H1 (cell line): ENCODE data around the gene RNPEPL1. TPM values are rescaled to one million over a fixed set of nuclear protein-coding genes. Genes with fewer than 3 reads are reported as not detected.

Experiments
- CTCF ChIA-PET: fragments of 300-600 bp; sonication (Branson Sonifier 250); formaldehyde crosslinking; loops from one replicate; lab custom pipeline; 2021; ENCODE audit not compliant: partially characterized antibody; lab: Charles Lee
- POLR2A ChIA-PET: fragments of 300-600 bp; sonication (Branson Sonifier 250); formaldehyde crosslinking; loops from one replicate; lab custom pipeline; 2021; ENCODE audit warnings: inconsistent platforms; ENCODE audit not compliant: partially characterized antibody; lab: Charles Lee
- DNase-seq, 2 experiments: peaks; one replicate each; pipeline versions ENCODE4 v3.0.0 to v3.0.0-alpha.2; 2010 to 2022; ENCODE audit warnings: low spot score in 2 of 2, low read depth in 1 of 2, mixed read lengths in 1 of 2
- FAIRE-seq: peaks from 2 replicates; lab custom pipeline; 2011; peaks lifted over from hg19 to GRCh38; lab: Jason Lieb, UNC
- H2AFZ ChIP-seq: 2 replicates; pipeline ENCODE4 v1.8.1; 2012; ENCODE audit warnings: low read length, inconsistent platforms
- H2AK5ac ChIP-seq: 2 replicates; pipeline ENCODE4 v1.6.1; 2013; ENCODE audit warnings: low read depth, low read length
- H2BK120ac ChIP-seq: replicated peaks from 2 replicates; pipeline ENCODE3; 2013; ENCODE audit warnings: low read depth, low read length, inconsistent platforms
- H2BK12ac ChIP-seq: 2 replicates; pipeline ENCODE4 v1.6.1; 2013; ENCODE audit warnings: low read depth, low read length
- H2BK15ac ChIP-seq: 2 replicates; pipeline ENCODE4 v1.6.1; 2013; ENCODE audit warnings: low read length
- H2BK20ac ChIP-seq: 2 replicates; pipeline ENCODE4 v1.6.1; 2013; ENCODE audit warnings: low read length
- H2BK5ac ChIP-seq: 2 replicates; pipeline ENCODE4 v1.6.1; 2013; ENCODE audit warnings: low read depth, low read length
- H3K14ac ChIP-seq: 2 replicates; pipeline ENCODE4 v1.6.1; 2013; ENCODE audit warnings: inconsistent platforms; ENCODE audit not compliant: insufficient read length
- H3K18ac ChIP-seq: 2 replicates; pipeline ENCODE4 v1.6.1; 2013; ENCODE audit warnings: low read length; ENCODE audit errors: extremely low read depth
- H3K23ac ChIP-seq: 2 replicates; pipeline ENCODE4 v1.6.1; 2013; ENCODE audit warnings: inconsistent platforms; ENCODE audit not compliant: insufficient read length
- H3K23me2 ChIP-seq: 2 replicates; pipeline ENCODE4 v1.6.1; 2013; ENCODE audit warnings: low read depth, low read length
- H3K27ac ChIP-seq: 2 replicates; pipeline ENCODE4 v1.6.1; 2011; ENCODE audit warnings: low read depth, low read length, inconsistent platforms
- H3K27me3 ChIP-seq, 4 experiments: replicated peaks in 1 of 4; 1 replicate in 1 of 4; 2 replicates in 3 of 4; pipeline versions ENCODE4 v1.6.1 to v1.8.1; 2011 to 2013; ENCODE audit warnings: low read length in 3 of 4, mild to moderate bottlenecking in 3 of 4, inconsistent platforms in 2 of 4, mixed read lengths in 2 of 4, moderate library complexity in 1 of 4; ENCODE audit not compliant: control insufficient read depth in 3 of 4, insufficient read depth in 3 of 4; ENCODE audit errors: extremely low read depth in 1 of 4
- H3K36me3 ChIP-seq, 4 experiments: 2 replicates each; pipeline versions ENCODE4 v1.6.1 to v1.8.1; 2011 to 2013; ENCODE audit warnings: mild to moderate bottlenecking in 4 of 4, low read length in 3 of 4, moderate library complexity in 2 of 4, control low read depth in 1 of 4, inconsistent platforms in 1 of 4; ENCODE audit not compliant: insufficient read depth in 4 of 4, control insufficient read depth in 2 of 4
- H3K4ac ChIP-seq: replicated peaks from 2 replicates; pipeline ENCODE3; 2013; ENCODE audit warnings: low read length, low read depth, mixed read lengths, inconsistent platforms; ENCODE audit not compliant: insufficient read length
- H3K4me1 ChIP-seq, 4 experiments: replicated peaks in 1 of 4; 1 replicate in 1 of 4; 2 replicates in 3 of 4; pipeline versions ENCODE4 v1.6.1 to v1.8.1; 2011 to 2013; ENCODE audit warnings: low read length in 3 of 4, inconsistent platforms in 2 of 4, mixed read lengths in 1 of 4; ENCODE audit not compliant: insufficient read depth in 4 of 4, control insufficient read depth in 3 of 4
- H3K4me2 ChIP-seq, 2 experiments: 2 replicates each; pipeline versions ENCODE4 v1.6.1 to v1.8.1; 2011 to 2013; ENCODE audit warnings: low read depth in 2 of 2, low read length in 2 of 2, control low read depth in 1 of 2, inconsistent platforms in 1 of 2, mild to moderate bottlenecking in 1 of 2; ENCODE audit not compliant: insufficient read depth in 1 of 2
- H3K4me3 ChIP-seq, 4 experiments: fragments of 200-600, 300-600 bp in 1 of 4; sonication (generic), shearing (Covaris generic), sonication (Bioruptor Twin) in 1 of 4; 2 replicates each; pipeline versions ENCODE4 v1.5.1 to v1.8.1; 2011 to 2016; ENCODE audit warnings: low read length in 4 of 4, low read depth in 3 of 4, control low read depth in 2 of 4, inconsistent platforms in 2 of 4, mild to moderate bottlenecking in 2 of 4, mixed read lengths in 1 of 4, moderate library complexity in 1 of 4; ENCODE audit not compliant: insufficient read depth in 2 of 4; ENCODE audit errors: extremely low read depth in 1 of 4
- H3K56ac ChIP-seq: replicated peaks from 2 replicates; pipeline ENCODE3; 2013; ENCODE audit warnings: low read depth, mild to moderate bottlenecking, mixed read lengths, low read length, inconsistent platforms; ENCODE audit not compliant: insufficient read length
- H3K79me1 ChIP-seq: 2 replicates; pipeline ENCODE4 v1.6.1; 2013; ENCODE audit warnings: low read depth, low read length, control low read depth
- H3K79me2 ChIP-seq, 2 experiments: 2 replicates each; pipeline versions ENCODE4 v1.6.1 to v1.8.1; 2012 to 2013; ENCODE audit warnings: low read length in 2 of 2, mild to moderate bottlenecking in 2 of 2, inconsistent platforms in 1 of 2; ENCODE audit not compliant: insufficient read depth in 2 of 2, control insufficient read depth in 1 of 2
- H3K9ac ChIP-seq, 4 experiments: replicated peaks in 1 of 4; 1 replicate in 1 of 4; 2 replicates in 3 of 4; pipeline versions ENCODE4 v1.6.1 to v1.8.1; 2011 to 2013; ENCODE audit warnings: low read depth in 3 of 4, low read length in 3 of 4, control low read depth in 2 of 4, mild to moderate bottlenecking in 2 of 4, moderate library complexity in 2 of 4, inconsistent platforms in 1 of 4; ENCODE audit errors: extremely low read depth in 1 of 4
- H3K9me3 ChIP-seq, 2 experiments: 2 replicates each; pipeline versions ENCODE4 v1.6.1 to v1.8.1; 2012 to 2013; ENCODE audit warnings: mild to moderate bottlenecking in 2 of 2, moderate library complexity in 2 of 2, control low read depth in 1 of 2, inconsistent platforms in 1 of 2, low read depth in 1 of 2, low read length in 1 of 2, mixed read lengths in 1 of 2; ENCODE audit not compliant: insufficient read depth in 2 of 2
- H4K20me1 ChIP-seq, 2 experiments: replicated peaks in 1 of 2; 2 replicates each; pipeline versions ENCODE3 to v1.8.1; 2011 to 2013; ENCODE audit warnings: inconsistent platforms in 2 of 2, low read length in 2 of 2, mild to moderate bottlenecking in 1 of 2; ENCODE audit not compliant: insufficient read depth in 2 of 2, control insufficient read depth in 1 of 2
- H4K5ac ChIP-seq: 2 replicates; pipeline ENCODE4 v1.6.1; 2013; ENCODE audit warnings: low read length, low read depth, mixed read lengths, inconsistent platforms; ENCODE audit not compliant: insufficient read length
- H4K8ac ChIP-seq: 2 replicates; pipeline ENCODE4 v1.8.0; 2013; ENCODE audit warnings: mild to moderate bottlenecking, moderate library complexity, low read length, inconsistent platforms; ENCODE audit not compliant: insufficient read depth; ENCODE audit errors: extremely low read depth
- H4K91ac ChIP-seq: replicated peaks from 2 replicates; pipeline ENCODE3; 2013; ENCODE audit warnings: low read length, mixed read lengths, inconsistent platforms; ENCODE audit not compliant: insufficient read length
- BRCA1 ChIP-seq: IDR thresholded peaks from 2 replicates; pipeline ENCODE4 v1.6.1; 2012; ENCODE audit warnings: low read depth, low read length, improper control_type of control experiment
- CREB1 ChIP-seq: IDR thresholded peaks from 2 replicates; pipeline ENCODE4 v1.6.1; 2012; ENCODE audit warnings: inconsistent platforms
- GABPA ChIP-seq: IDR thresholded peaks from 2 replicates; pipeline ENCODE4 v1.6.1; 2011; ENCODE audit warnings: mild to moderate bottlenecking, low read length, moderate library complexity, borderline replicate concordance; ENCODE audit not compliant: insufficient read depth
- KDM5A ChIP-seq: fragments of 200-600 bp; IDR thresholded peaks from 2 replicates; pipeline ENCODE4 v1.7.1; 2012; ENCODE audit warnings: mild to moderate bottlenecking, low read length, inconsistent platforms, mixed read lengths
- NRF1 ChIP-seq: IDR thresholded peaks from 2 replicates; pipeline ENCODE4 v1.6.1; 2011; ENCODE audit warnings: mild to moderate bottlenecking, low read depth, low read length, improper control_type of control experiment
- RAD21 ChIP-seq, 2 experiments: IDR thresholded peaks in 1 of 2; conservative IDR thresholded peaks in 1 of 2; 2 replicates each; pipeline ENCODE4 v1.6.1; 2011; ENCODE audit warnings: low read depth in 2 of 2, low read length in 2 of 2, improper control_type of control experiment in 1 of 2, inconsistent platforms in 1 of 2, mild to moderate bottlenecking in 1 of 2, moderate library complexity in 1 of 2
- TAF7 ChIP-seq: optimal IDR thresholded peaks from 2 replicates; pipeline ENCODE3; 2011; ENCODE audit warnings: low read depth, mild to moderate bottlenecking, inconsistent platforms, low read length, moderate library complexity, borderline replicate concordance
- TBP ChIP-seq: IDR thresholded peaks from 2 replicates; pipeline ENCODE4 v1.6.1; 2011; ENCODE audit warnings: low read depth, low read length, improper control_type of control experiment
- WGBS, 2 experiments: shearing (Covaris generic) in 1 of 2; methylation state at CpG; one replicate each; pipeline versions ENCODE4 v1.1.6 to v1.1.7; 2013 to 2015; ENCODE audit warnings: low lambda C conversion rate in 2 of 2, mixed read lengths in 2 of 2, inconsistent platforms in 1 of 2, low coverage in 1 of 2, missing lambda C conversion rate in 1 of 2; ENCODE audit not compliant: insufficient replicate concordance in 2 of 2, insufficient coverage in 1 of 2, insufficient read length in 1 of 2; ENCODE audit errors: extremely low coverage in 1 of 2, missing lambda C conversion rate in 1 of 2; 5-methylcytosine and 5-hydroxymethylcytosine counted together
- polyA plus RNA-seq, 7 experiments: library from polyadenylated mRNA; depleted of rRNA in 3 of 7; stranded (reverse) in 5 of 7; unstranded in 2 of 7; fragments of >200 nt in 5 of 7; fragments of 200-250 nt in 2 of 7; gene quantifications; 1 replicate in 5 of 7; 2 replicates in 1 of 7; 4 replicates in 1 of 7; pipeline versions ENCODE4 v1.2.1 to v1.2.3, GENCODE V29; 2011 to 2013; ENCODE audit warnings: missing spikeins in 2 of 7, mixed read lengths in 2 of 7
- total RNA-seq: library from RNA; stranded (reverse); fragmentation: NEBNext Ultra II Directional; extraction: Animal tissue kit (Norgen Biotek cat#: 25700); gene quantifications from 2 replicates; pipeline ENCODE4 v1.2.1, GENCODE V29; 2021
- TF ChIP-seq, protein P1 (sequence below), 3 experiments: IDR thresholded peaks; 1 replicate in 2 of 3; 2 replicates in 1 of 3; pipeline versions ENCODE4 v1.5.1 to v1.6.1; 2011; ENCODE audit warnings: low read length in 3 of 3, mild to moderate bottlenecking in 3 of 3, inconsistent platforms in 2 of 3, low read depth in 1 of 3, moderate library complexity in 1 of 3; ENCODE audit not compliant: insufficient read depth in 1 of 3; ENCODE audit errors: control extremely low read depth in 1 of 3

Gene RNPEPL1
- total and polyA plus RNA-seq, 2 of the 8 experiments (the other 6 are each of a cell fraction or from before 2014, with no cell fraction given) = 9.0 to 11.3 TPM

DNA sequence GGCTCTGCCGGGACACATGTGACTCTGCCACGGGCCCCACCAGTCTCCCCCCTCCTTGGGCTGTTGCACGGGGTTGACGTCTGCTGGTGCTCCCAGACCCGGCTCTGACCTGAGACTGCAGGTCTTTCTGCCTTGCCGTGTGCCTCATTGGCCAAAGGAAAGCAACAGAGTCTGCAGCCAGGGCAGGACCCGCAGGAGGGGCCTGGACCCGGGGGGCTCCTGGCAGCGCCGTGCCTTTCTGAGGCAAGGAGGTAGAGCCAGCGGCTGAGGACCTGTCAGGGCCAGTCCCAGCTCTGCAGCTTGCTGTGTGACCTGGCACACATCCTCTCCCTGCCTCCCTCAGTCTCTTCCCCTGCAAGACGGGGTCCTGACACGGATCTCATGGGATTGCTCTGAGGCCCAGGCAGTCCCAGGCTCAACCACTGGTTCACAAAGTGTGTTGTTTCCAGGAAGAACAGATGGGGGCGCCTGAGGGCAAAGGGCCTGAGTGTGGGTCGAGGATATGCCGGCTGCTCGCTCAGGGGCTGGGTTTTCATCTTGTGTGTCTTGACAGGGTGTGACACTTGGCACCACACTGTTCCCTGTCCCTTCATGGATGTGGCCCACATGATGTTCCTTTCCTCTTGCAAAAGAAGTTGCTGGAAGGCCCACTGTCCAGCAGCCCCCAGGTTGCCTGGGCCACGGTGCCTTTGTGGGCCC, 27.2 kb downstream of the RNPEPL1 start:
- H3K56ac ChIP-seq = no peak overlapping the region
- peaks cover 4% of the 10 kb centered on the region for H3K79me1 ChIP-seq
- no peak overlapping the region; the same call in 1 of the 2 replicates for H4K8ac ChIP-seq
- peaks cover 3 to 14% of the 10 kb centered on the region in 2 experiments for H4K20me1 ChIP-seq
- H3K79me2 ChIP-seq = peaks cover 0 to 7% of the 10 kb centered on the region in 2 experiments; a peak in 1 of 4 replicates
- H3K4me3 ChIP-seq = no peak overlapping the region
- FAIRE-seq = no peak
- no peak overlapping the region for H2BK20ac ChIP-seq
- no peak overlapping the region for H3K27ac ChIP-seq
- no peak overlapping the region for H3K23ac ChIP-seq
- peaks cover 0 to 12% (median 8%) of the 10 kb centered on the region in 4 experiments; a peak in 5 of 8 replicates for H3K36me3 ChIP-seq
- H2AFZ ChIP-seq = no peak overlapping the region
- no peak overlapping the region for H2AK5ac ChIP-seq
- no peaks in the 10 kb centered on the region for H3K4me1 ChIP-seq
- H3K4ac ChIP-seq = no peak overlapping the region
- H4K5ac ChIP-seq = no peak overlapping the region
- no peak overlapping the region for H3K18ac ChIP-seq
- no peak overlapping the region for H4K91ac ChIP-seq
- H3K9ac ChIP-seq = no peak overlapping the region
- H2BK15ac ChIP-seq = no peak overlapping the region
- H3K27me3 ChIP-seq = no peaks in the 10 kb centered on the region
- H3K9me3 ChIP-seq = no peaks in the 10 kb centered on the region
- POLR2A ChIA-PET = interaction anchor here (2.1 kb wide), 1 partner anchor 10 kb away, joined by 13 read pairs; the partner anchor contains the start of gene CAPN10
- no peak overlapping the region for H2BK5ac ChIP-seq
- no peak overlapping the region for H3K4me2 ChIP-seq
- 76% methylated on average over 15 of the region's 18 CpGs; no CpG with 5 or more reads in 1 of the 2 experiments for WGBS, 2 experiments
- H3K23me2 ChIP-seq = no peaks in the 10 kb centered on the region
- H2BK12ac ChIP-seq = no peak overlapping the region
- no peak overlapping the region for H2BK120ac ChIP-seq
- no peak overlapping the region for H3K14ac ChIP-seq
- CTCF ChIA-PET = interaction anchor here (0.9 to 3.5 kb wide), 5 partner anchors 8 to 96 kb away, joined by 3 to 17 read pairs (median 3); partner anchors contain the start of genes AQP12A and CAPN10
- peak; percentile 17 to 83 for DNase-seq
- TF ChIP-seq, protein P1, sequence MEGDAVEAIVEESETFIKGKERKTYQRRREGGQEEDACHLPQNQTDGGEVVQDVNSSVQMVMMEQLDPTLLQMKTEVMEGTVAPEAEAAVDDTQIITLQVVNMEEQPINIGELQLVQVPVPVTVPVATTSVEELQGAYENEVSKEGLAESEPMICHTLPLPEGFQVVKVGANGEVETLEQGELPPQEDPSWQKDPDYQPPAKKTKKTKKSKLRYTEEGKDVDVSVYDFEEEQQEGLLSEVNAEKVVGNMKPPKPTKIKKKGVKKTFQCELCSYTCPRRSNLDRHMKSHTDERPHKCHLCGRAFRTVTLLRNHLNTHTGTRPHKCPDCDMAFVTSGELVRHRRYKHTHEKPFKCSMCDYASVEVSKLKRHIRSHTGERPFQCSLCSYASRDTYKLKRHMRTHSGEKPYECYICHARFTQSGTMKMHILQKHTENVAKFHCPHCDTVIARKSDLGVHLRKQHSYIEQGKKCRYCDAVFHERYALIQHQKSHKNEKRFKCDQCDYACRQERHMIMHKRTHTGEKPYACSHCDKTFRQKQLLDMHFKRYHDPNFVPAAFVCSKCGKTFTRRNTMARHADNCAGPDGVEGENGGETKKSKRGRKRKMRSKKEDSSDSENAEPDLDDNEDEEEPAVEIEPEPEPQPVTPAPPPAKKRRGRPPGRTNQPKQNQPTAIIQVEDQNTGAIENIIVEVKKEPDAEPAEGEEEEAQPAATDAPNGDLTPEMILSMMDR (IDR thresholded peaks at IDR 0.05; ENCODE audit: control extremely low read depth in 1 of 3, insufficient read depth in 1 of 3, low read depth in 1 of 3, low read length in 3 of 3) = peak in 2 of 3 experiments; percentile 82 to 86; a peak in 3 of 4 replicates
- no peak for TF ChIP-seq TAF7
- TF ChIP-seq KDM5A = no peak
- peak; percentile 55 to 67 for TF ChIP-seq RAD21 (IDR thresholded peaks at IDR 0.05 in 1 of 2, conservative IDR thresholded peaks at IDR 0.05 in 1 of 2; ENCODE audit: low read depth in 2 of 2, low read length in 2 of 2)
- peak; percentile 50; the same call in 1 of the 2 replicates for TF ChIP-seq GABPA
- TF ChIP-seq CREB1 = no peak
- TF ChIP-seq TBP = no peak
- TF ChIP-seq BRCA1 = no peak
- no peak for TF ChIP-seq NRF1
